ENCODE results near the gene ARMC9. TPM values are rescaled to one million over a fixed set of nuclear protein-coding genes. Genes with fewer than 3 reads are reported as not detected.
A peak's percentile ranks its signal among the peaks of the same experiment; 100 is the strongest.

ARMC9 gene
- total RNA-seq: 10 to 100 TPM; 16.8 to 47.6 (median 39.3) TPM

- H3K27me3 ChIP-seq: no peaks in the 10 kb centered on the region
- H3K4me1 ChIP-seq: peaks cover 4 to 7% of the 10 kb centered on the region in 2 donors
- no peaks in the 10 kb centered on the region for H3K9me3 ChIP-seq
- TF ChIP-seq CTCF (IDR thresholded peaks at IDR 0.05): peak in 2 of 4 experiments; percentile 3 to 8
- peak in 1 of 2 donors; percentile 66 for TF ChIP-seq POLR2A (IDR thresholded peaks at IDR 0.05)
- H3K4me3 ChIP-seq: peak within 1 kb of the TSS; percentile 52 to 73
- no peaks in the 10 kb centered on the region for H3K36me3 ChIP-seq
- DNase-seq: peak; percentile 54 to 78
- H3K27ac ChIP-seq: peak within 1 kb of the TSS; percentile 75 to 76
- intact Hi-C loops (cut with DNase I; ENCODE audit: low total_unique reads): no loop called here
These were observed at the start of gene ARMC9 for GRCh38 chr2:231198291-231199173. Gene ARMC9 (plus strand): TSS chr2:231198631. CDS start chr2:231206239, 7,608 bp downstream.

- Histone ChIP-seq H3K9me3 (no peaks in the 10 kb centered on the region), H3K27ac (peak overlapping the region; percentile 74 to 83), H3K36me3 (no peaks in the 10 kb centered on the region), H3K4me3 (no peak overlapping the region), H3K4me1 (peaks cover 0 to 5% of the 10 kb centered on the region in 2 donors), H3K27me3 (no peaks in the 10 kb centered on the region)
- intact Hi-C loops (cut with DNase I; ENCODE audit: low total_unique reads): no loop called here
- no peak for TF ChIP-seq CTCF (IDR thresholded peaks at IDR 0.05)
- TF ChIP-seq POLR2A (IDR thresholded peaks at IDR 0.05): peak in 1 of 2 donors; percentile 10
- DNase-seq: peak in 1 of 2 donors; percentile 66
These were observed 45.5 kb upstream of the ARMC9 start for GRCh38 chr2:231152800-231153557.

- no peak for TF ChIP-seq CTCF (IDR thresholded peaks at IDR 0.05)
- TF ChIP-seq POLR2A (IDR thresholded peaks at IDR 0.05): no peak
These were observed 39.1 kb upstream of the ARMC9 start for GRCh38 chr2:231159306-231159705.

GRCh38 chr2:231160701-231161100 is 37.7 kb upstream of the ARMC9 start:
- H3K27me3 ChIP-seq: no peaks in the 10 kb centered on the region
- H3K4me1 ChIP-seq: peaks cover 4 to 29% of the 10 kb centered on the region in 2 donors
- TF ChIP-seq CTCF (IDR thresholded peaks at IDR 0.05) (no peak), POLR2A (IDR thresholded peaks at IDR 0.05) (no peak)
- H3K4me3 ChIP-seq: no peak overlapping the region
- no peak for DNase-seq
- H3K27ac ChIP-seq: peak overlapping the region; percentile 85 to 86
- H3K36me3 ChIP-seq: no peaks in the 10 kb centered on the region
- H3K9me3 ChIP-seq: no peaks in the 10 kb centered on the region
- intact Hi-C loops (cut with DNase I; ENCODE audit: low total_unique reads): no loop called here

More at GRCh38 chr2:231159306-231159705, 39.1 kb upstream of the ARMC9 start:
- Histone ChIP-seq H3K4me3 (no peak overlapping the region), H3K27ac (peak overlapping the region; percentile 85 to 86), H3K36me3 (no peaks in the 10 kb centered on the region), H3K9me3 (no peaks in the 10 kb centered on the region), H3K4me1 (peaks cover 4 to 29% of the 10 kb centered on the region in 2 donors), H3K27me3 (no peaks in the 10 kb centered on the region)
- DNase-seq: no peak
- intact Hi-C loops (cut with DNase I; ENCODE audit: low total_unique reads): no loop called here

All from uterus (tissue), 4 donors.